H4 (cell line): ENCODE results near the gene PDSS2. TPM values are rescaled to one million over a fixed set of nuclear protein-coding genes. Genes with fewer than 3 reads are reported as not detected.
"Not testable (repeated sequence)": the region's sequence is repeated elsewhere in the genome, so short reads cannot be mapped to it uniquely, and the experiment has no call there.

Source experiments
- DNase-seq: peaks from one replicate; pipeline ENCODE4 v3.0.0-alpha.2; 2015; ENCODE audit warnings: low spot score
- total RNA-seq: library from RNA; depleted of rRNA; stranded (reverse); fragments of >200 nt; shearing (Covaris generic); gene quantifications from 2 replicates; pipeline ENCODE4 v1.2.3, GENCODE V29; 2014

PDSS2 gene
- total RNA-seq, 1 experiment from 2014 or later, result 11.1 TPM

DNA sequence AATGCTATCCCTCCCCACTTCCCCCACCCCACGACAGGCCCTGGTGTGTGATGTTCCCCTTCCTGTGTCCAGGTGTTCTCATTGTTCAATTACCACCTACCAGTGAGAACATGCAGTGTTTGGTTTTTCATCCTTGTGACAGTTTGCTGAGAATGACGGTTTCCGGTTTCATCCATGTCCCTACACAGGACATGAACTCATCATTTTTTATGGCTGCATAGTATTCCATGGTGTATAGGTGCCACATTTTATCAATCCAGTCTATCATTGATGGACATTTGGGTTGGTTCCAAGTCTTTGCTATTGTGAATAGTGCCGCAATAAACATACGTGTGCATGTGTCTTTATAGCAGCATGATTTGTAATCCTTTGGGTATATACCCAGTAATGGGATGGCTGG lies 295.1 kb downstream of the PDSS2 start:
- DNase-seq, result not testable (repeated sequence)

DNA sequence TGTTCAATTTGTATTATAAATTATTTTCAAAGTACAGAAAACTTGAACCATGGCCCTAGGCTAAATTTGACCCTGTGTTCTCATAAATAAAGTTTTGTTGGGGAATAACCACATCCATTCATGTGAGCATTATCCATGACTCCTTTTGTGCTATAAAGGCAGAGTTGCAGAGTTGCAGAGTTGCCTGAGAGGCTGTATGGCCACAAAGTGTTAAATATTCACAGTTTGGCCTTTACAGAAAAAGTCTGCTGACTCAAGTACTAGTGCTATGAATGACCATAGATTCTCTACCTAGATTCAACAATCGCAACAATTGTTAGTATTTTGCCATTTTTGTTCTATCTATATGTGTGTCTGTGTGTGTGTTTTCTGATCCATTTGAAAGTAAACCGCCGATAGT lies 297.8 kb downstream of the PDSS2 start:
- DNase-seq, result no peak

DNA sequence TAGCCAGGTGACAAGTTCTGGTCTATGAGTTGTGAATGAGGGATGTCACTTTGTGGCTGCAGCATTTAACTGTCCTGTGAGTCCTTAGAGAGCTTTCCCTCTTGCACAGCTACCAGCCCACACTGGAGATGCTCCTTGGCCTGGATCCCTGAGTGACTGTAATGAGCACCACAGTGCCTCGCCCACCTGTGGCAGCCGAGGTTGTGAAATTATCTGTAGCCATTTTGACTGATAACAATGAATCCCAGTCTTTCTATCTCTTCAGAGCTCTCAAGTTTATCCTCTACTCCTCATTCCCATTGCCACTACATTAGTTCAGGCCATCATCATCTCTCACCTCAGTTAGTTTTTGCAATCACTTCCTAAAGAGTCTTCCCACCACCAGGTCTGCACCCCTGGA lies 302.7 kb downstream of the PDSS2 start:
- no peak for DNase-seq

DNA sequence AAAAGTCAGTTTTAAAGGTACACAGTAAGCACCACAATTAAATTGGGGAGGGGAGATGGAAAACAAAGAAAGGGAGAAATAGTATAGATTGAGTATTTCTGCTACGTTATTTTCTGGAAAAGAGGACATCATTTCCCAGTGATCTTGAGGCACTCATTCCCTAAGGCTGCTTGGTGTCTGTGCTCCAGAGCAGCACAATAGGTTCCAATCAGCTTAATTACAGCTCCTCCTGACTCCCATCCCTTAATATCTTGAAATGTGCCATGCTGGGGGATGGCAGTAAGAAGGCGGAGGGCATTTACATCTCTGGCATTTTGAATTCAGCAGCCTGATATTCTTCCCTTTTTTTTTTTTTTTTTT lies 304.6 kb downstream of the PDSS2 start:
- DNase-seq, result no peak

DNA sequence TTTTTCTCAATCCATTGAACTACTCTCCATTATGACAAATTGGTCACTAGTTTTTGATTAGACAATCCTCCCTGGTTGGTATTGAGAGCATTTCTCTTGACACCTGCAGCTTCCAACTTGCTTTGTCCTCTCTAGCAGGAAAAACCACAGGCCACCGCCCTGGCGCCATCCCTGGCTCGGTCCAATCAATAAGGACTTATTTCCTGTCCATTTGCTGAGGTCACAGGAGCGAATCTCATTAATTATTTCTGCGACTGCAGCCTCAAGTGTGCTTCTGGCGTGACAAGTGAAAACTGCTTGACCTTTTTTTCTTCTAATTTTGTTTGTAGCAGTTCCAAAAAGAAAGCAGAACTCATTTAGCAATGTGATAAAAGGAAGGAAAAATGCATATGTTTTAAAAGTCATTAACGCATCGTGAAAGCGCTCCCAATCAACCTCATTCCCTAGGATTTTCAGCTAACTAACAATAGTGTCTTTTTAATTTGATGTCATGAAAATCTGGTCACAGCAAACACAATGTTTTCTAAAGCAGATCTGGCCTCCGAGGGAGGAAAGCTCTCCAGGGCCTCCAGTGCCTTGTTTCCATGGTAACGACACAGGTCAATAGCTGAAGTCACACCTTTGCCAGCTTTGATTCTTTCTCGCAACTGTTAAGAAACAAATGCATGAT lies 305.1 kb downstream of the PDSS2 start:
- DNase-seq, result no peak

DNA sequence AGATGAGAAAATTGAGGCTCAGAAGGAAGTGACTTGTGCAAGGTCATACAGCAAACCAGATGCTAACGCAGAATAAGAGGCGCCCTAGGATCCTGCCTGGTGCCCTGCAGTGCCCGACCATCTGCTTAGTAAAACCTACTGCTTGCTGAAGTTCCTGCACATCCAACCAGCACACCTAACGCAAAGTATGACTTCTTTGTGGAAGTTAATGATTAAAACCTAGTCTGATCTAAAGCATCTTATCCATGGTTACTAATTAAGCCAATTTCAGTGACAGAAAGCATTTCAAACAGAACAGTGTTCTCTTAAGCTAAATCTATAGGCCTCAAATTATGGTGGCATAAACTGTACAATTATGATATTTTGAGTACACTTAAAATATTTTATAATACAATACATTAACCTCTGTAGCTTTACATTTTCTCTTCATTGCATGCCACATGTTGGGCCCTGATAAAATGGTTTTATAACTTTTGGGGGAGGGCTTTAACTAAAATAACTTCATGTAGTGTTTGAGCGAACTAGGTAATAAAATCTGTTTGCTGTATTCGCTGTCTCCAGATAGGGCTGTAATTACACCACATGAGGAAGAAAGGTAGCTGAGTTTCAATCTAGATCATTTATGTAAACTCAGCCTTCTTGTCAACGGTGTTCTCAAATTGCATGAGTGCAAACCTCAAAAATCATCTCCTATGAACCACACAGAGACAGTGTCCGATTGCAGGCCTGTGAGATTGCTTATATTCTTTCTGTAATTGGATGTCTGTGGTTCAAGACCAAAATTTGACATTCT lies 306.5 kb downstream of the PDSS2 start:
- DNase-seq, result peak; percentile 13

DNA sequence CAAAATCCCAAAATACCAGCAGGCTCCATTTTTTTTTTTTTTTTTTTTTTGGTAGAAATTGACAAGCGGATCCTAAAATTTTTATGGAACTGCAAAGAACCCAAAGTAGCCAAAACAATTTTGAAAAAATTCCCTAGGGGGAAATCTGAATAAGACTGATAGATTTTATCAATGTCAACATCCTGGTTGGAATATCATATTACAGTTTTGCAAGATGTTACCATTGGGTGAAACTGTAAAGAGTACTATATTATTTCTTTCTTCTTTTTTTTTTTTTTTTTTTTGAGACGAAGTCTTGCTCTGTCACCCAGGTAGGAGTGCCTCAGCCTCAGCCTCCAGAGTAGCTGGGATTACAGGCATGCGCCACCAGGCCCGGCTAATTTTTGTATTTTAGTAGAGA lies 314.7 kb downstream of the PDSS2 start:
- no peak for DNase-seq

DNA sequence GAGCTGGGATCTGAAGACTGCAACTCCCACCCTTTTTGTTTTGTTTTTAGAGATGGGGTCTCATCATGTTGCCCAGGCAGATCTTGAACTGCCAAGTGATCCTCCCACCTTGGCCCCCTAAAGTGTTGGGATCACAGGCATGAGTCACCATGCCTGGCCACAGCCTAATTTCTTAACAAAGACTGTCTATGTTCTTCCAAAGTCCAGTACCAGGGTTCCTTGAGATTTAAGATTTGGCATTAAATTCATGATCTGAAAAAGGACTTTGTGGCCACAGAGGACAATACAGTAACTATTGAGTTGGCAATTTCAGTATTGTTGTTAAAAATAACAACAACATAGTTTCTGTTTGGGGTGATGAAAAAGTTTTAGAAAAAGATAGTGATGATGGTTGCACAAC lies 315.4 kb downstream of the PDSS2 start:
- no peak for DNase-seq

DNA sequence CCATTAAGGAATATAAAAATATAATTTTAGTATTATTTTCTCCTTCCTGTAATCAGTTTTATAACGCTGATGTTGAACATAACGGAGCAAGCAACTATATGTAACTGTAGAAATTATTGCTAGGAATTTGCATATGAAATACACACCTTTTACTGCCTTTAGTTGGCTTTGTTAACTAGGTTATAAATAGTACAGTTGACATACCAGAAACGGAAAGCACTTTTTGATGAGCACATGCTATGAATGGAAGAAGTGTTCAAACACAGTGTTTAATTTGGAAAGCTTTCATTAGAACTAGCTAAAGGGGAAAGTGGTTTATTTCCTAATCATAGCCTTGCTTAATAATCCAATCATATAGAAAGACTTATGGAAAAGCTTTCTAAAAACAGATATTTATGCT lies 318.8 kb downstream of the PDSS2 start:
- no peak for DNase-seq

DNA sequence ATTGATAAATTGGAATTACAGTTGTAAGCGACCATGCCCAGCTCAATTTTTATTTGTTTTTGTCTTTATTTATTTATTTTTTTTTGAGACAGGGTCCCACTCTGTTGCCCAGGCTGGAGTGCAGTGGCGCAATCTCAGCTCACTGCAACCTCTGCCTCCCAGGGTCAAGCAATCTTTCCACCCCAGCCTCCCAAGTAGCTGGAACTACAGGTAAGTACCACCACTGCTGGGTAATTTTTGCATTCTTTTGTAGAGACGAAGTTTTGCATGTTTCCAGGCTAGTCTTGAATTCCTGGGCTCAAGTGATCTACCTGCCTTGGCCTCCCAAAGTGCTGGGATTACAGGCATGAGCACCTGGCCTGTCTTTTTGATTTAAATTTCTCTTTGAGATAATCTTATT lies 323.0 kb downstream of the PDSS2 start:
- not testable (repeated sequence) for DNase-seq

DNA sequence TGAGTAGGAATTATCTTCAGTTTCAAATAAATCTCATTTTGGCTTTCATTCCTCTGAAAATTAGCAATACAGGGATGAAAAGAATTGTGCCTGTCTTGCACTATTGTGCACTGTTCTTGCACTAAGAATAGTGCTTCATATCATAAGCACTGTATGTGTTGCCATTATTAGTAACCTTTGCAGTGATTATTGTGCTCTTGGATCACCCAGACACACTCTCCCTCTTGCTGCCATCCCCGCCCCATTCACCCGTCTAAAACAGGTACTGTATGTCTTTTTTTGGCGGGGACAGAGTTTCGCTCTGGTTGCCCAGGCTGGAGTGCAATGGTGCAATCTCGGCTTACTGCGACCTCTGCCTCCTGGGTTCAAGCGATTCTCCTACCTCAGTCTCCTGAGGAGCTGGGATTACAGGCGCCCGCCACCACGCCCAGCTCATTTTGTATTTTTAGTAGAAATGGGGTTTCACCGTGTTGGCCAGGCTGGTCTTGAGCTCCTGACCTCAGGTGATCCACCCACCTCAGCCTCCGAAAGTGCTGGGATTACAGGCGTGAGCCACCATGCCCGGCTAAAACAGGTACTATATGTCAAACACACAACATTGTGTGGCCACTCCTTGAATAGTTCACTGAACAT lies 324.2 kb downstream of the PDSS2 start:
- not testable (repeated sequence) for DNase-seq

DNA sequence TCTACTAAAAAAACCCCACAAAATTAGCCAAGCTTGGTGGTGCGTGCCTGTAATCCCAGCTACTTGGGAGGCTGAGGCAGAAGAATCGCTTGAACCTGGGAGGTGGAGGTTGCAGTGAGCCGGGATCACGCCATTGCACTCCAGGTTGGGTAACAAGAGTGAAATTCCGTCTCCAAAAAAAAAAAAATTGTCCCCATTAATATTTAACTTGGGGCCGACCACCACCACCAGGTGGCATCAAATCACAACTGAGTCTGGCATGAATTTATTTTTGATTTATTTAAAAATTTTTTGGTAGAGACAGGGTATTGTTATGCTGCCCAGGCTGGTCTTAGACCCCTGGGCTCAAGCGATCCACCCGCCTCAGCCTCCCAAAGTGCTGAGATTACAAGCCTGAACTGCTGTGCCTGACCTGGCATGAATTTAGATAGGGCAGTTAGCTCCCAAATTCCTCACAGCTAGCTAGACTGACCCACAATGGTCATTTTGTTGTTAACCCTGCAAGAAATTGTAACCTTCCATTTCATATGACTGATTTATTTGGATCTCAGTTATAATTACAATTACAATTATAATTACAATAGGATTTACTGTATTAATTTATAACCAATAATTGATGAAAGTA lies 326.9 kb downstream of the PDSS2 start:
- DNase-seq, result no peak

DNA sequence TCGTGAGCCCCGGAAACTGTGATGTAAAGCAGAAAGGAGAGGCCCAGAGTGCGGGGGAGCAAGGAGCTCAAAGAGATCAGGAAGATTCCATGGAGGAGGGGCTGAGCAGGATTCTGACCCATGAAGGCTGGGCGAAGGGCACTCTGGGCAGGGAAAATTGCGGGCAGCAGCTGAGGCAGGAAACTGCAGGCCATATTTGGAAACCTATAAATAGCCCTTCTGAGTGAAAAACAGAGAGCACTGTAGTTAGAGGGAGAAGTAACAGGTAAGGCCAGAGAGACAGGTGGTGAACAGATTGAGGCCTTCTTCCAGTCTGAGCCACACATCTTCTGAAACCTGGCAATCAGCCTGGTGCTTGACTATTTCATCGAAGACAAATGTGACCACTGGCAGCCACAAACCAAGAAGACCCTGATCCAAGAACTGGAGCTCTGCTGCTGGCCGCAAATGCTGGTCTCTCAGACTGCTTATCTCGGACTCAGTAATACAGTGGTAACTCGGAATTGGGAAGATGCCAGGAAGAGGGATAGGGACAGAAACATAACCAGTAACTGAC lies 329.9 kb downstream of the PDSS2 start:
- no peak for DNase-seq

DNA sequence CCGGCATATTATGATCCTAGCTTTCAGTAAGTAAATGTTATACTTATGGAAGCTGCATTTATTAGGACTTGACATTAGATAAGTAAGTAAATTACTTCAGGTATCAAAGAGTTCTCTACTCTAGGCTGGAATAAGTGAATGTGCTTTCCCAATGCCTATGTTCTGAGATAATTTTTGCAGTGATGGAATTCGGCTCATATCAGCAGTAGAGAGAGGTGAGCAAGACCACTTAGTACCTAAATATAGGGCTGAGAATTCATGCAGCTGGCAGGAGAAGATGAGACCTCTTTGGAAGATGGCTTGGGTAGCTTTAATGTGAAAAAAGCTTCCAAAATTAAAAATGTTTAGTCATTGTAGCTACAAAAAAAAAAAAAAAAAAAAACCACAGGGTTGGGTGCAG lies 330.8 kb downstream of the PDSS2 start:
- no peak for DNase-seq

DNA sequence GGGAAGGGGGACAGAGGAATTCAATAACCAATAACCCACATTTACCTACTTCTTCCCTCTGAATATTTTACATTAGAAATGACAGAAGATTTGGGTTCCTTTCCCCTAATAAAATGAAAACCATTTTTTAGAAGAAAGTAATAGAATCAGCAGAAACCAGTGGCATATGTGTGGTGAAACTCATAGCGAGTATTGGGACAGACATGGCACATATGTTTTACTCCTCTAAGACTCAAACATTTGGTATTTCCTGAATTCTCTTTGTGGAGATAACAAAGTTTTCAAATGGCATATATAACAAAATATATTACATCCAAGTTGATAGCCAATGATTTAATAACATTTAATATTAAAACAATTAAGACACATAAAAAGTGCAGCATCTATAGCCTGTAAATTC lies 331.2 kb downstream of the PDSS2 start:
- no peak for DNase-seq

DNA sequence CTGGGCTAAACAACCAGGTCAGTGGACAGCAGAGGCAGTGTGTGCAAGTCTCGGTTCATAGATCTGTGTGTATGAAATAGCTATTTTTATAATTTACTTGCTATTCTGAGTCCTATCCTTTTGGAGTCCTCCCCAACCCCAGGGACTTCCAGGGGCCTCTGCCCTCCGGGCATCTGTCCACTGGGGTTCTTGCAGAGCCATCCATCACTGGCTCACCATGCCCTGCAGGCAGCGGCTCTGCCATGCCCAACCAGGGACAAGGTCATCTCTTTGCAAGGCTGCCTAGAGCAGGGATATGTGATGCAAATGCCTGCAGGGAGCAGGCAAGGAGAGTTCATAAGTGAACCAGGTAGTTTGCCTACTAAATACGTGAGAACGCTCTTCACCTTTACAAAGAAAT lies 333.6 kb downstream of the PDSS2 start:
- no peak for DNase-seq

DNA sequence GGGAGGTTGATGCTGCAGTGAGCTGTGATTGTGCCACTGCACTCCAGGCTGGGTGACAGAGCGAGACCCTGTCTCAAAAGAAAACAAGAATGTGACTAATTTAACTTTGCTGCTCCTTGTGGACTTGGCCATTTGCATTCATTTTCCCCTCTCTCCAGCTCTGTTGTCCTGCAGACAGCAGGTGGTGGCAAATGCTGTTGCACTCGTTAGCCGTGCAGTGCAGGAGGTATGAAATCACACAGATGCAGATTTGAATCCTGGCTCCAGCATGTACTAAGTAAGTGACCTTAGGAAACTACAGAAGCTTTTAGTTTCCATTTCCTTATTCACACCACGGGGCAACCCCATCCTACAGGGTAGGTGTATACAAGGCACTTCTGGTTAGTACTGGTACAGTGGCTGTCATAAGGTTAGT lies 334.4 kb downstream of the PDSS2 start:
- no peak for DNase-seq

DNA sequence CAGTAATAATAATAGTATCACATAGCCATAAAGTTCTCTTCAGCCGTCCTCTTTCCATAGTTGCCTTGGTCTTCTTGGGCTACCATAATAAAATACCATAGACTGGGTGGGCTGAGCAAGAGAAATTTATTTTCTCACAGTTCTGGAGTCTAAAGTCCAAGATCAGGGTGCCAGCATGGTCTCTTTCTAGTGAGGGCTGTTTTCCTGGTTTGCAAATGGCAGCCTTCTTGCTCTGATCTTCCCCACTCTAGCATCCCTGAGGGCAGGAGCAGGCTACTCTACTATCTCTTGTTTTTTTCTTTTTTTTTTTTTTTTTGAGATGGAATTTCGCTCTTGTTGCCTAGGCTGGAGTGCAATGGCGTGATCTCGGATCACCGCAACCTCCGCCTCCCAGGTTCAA lies 335.9 kb downstream of the PDSS2 start:
- DNase-seq, result no peak

DNA sequence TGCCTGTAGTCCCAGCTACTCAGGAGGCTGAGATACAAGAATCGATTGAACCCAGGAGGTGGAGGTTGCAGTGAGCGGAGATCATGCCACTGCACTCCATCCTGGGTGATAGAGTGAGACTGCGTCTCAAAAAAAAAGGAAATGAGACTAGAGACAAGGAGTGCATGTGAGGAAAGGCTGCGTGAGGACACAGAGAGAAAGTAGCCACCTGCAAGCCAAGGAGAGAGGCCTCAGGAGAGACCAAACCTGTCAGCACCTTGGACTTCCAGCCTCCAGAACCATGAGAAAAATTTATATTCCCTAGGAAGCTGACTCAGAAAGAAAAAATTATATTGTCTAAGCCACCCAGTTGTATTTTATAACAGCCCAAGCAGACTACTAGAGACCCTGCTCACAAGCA lies 336.6 kb downstream of the PDSS2 start:
- DNase-seq, result no peak

DNA sequence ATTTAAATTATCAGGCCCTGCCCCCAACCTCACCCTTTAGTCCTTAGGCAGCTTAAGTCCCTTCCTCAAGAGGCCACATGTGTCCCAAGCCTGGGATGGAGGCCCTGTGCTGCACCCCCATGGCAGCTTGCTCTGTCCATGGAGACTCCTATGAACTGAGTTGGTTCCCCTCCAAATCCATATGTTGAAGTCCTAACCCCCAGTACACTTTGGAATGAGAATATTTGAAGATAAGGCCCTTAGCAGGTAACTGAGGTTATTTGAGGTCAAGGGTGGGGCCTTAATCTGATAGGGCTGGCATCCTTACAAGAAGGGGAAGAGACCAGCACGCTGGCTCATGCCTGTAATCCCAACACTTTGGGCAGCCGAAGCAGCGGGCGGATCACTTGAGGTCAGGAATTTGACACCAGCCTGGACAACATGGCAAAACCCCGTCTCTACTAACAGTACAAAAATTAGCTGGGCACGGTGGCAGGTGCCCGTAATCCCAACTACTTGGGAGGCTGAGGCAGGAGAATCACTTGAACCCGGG lies 337.3 kb downstream of the PDSS2 start:
- DNase-seq, result no peak

DNA sequence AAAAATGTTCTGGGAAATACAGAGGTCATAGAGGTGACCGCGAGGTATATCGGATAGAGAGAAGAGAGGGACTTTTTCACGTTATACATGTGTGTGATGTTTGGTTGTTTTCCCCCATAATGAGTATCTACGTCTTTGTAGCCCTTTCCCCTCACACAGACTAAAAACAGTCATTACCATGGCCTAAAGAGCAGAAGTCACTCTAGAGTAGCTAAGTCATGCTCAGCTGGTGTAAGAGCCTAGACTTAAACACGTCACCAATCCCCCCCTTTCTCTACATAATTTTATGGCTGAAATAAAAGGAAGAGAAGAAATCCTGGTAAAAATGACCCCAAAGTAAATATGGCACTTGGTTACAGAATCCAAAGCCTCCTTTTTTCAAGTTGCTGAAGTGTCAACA lies 338.1 kb downstream of the PDSS2 start:
- DNase-seq, result no peak

DNA sequence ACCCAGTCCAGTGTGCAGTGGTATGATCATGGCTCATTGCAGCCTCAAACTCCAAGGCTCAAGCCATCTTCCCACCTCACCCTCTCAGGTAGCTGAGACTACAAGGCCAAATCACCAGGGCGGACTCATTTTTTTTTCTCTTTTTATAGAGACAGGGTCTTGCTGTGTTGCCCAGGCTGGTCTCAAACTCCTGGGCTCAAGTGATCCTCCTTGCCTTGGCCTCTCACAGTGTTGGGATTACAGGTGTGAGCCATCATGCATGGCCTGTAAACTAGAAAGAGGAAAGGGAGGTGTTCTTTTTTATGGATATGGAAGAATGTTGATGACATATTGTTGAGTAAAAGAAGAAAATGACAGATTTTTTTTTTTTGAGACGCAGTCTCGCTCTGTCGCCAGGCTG lies 339.0 kb downstream of the PDSS2 start:
- DNase-seq, result no peak
